ENCODE results near the gene ARL2. TPM values are rescaled to one million over a fixed set of nuclear protein-coding genes. Genes with fewer than 3 reads are reported as not detected.

ARL2 gene
- total RNA-seq, 1 experiment from 2014 or later: 103 TPM

DNA sequence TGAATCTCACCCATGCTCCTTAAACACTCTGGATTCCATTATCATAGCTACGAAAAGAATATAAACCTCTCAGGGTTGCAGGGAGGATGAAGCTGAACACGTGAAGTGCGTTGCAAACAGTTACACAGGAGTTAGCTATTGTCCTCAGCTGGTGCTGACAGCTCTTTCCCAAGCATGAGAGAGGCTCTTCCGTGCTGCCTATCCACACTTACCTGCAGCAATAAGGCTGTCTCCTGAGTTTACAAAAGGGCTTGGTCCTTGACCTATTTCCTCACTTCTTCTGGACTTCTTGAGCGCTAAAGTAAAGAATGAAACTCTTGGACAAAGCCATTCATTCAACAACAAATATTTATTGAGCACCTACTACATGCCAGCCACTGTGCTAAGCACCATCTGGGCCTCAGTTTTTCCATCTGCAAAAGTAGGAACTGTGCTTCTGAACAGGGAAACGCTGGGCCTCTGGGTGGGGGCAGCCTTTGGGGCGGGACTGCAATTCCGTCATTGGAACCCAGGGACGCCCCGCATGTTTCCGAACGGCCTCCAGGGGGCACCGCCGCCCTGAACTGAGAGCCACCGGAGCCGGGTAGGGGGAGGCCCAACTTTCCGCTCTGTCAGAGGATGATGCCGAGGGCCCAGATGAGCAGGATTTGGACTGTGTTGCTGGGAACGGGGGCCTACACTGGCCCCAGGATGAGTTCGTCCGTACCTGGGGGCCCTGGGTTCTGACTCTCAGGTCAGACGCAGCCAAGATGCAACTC is 651 bp upstream of the ARL2 start:
- Mint-ChIP-seq H3K4me1 (ENCODE audit: low read depth, unreplicated experiment) (peaks cover 22% of the 10 kb centered on the region), H3K27me3 (ENCODE audit: insufficient read depth, unreplicated experiment) (no peaks in the 10 kb centered on the region), H3K9me3 (ENCODE audit: unreplicated experiment) (no peaks in the 10 kb centered on the region), H3K27ac (ENCODE audit: unreplicated experiment) (peak overlapping the region; percentile 90), H3K36me3 (ENCODE audit: insufficient read depth, unreplicated experiment) (peaks cover 22% of the 10 kb centered on the region), H3K4me3 (ENCODE audit: unreplicated experiment) (peak overlapping the region; percentile 83)
- TF ChIP-seq, protein P1, sequence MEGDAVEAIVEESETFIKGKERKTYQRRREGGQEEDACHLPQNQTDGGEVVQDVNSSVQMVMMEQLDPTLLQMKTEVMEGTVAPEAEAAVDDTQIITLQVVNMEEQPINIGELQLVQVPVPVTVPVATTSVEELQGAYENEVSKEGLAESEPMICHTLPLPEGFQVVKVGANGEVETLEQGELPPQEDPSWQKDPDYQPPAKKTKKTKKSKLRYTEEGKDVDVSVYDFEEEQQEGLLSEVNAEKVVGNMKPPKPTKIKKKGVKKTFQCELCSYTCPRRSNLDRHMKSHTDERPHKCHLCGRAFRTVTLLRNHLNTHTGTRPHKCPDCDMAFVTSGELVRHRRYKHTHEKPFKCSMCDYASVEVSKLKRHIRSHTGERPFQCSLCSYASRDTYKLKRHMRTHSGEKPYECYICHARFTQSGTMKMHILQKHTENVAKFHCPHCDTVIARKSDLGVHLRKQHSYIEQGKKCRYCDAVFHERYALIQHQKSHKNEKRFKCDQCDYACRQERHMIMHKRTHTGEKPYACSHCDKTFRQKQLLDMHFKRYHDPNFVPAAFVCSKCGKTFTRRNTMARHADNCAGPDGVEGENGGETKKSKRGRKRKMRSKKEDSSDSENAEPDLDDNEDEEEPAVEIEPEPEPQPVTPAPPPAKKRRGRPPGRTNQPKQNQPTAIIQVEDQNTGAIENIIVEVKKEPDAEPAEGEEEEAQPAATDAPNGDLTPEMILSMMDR (IDR thresholded peaks at IDR 0.05; ENCODE audit: insufficient read depth in 1 of 2, low read depth in 1 of 2, low read length in 1 of 2, severe bottlenecking in 1 of 2, unreplicated experiment in 1 of 2): peak; percentile 70 to 92
- peaks cover 4% of the 10 kb centered on the region; the same call in 1 of the 2 replicates for H3K36me3 ChIP-seq (ENCODE audit: control insufficient read depth, insufficient read depth, low read length)
- no peaks in the 10 kb centered on the region for H3K27me3 ChIP-seq (replicated peaks; ENCODE audit: control insufficient read depth, insufficient read depth, low read length)
- POLR2A ChIA-PET: interaction anchor here (0.5 to 0.6 kb wide), 3 partner anchors 17 to 168 kb away, joined by 3 to 5 read pairs (median 3); partner anchors contain the start of gene BATF2
- peak; percentile 92 to 95 for DNase-seq
- intact Hi-C loops (cut with micrococcal nuclease; ENCODE audit: unreplicated experiment): loop anchor here (1.0 to 2.0 kb wide), 5 partner anchors 27 to 166 kb away; partner anchors contain the start of gene PPP2R5B
- peaks cover 16% of the 10 kb centered on the region for H3K4me1 ChIP-seq
- CTCF ChIA-PET: interaction anchor here (0.6 to 2.4 kb wide), 25 partner anchors 10 to 270 kb away, joined by 3 to 15 read pairs (median 4); partner anchors contain the start of genes ATG2A, BATF2, MEN1 and PPP2R5B
- H3K9me3 ChIP-seq: no peaks in the 10 kb centered on the region
- peak overlapping the region; percentile 62 for H3K4me3 ChIP-seq (ENCODE audit: low read depth, low read length)
- TSS peak; percentile 82 for BruUV-seq (replicated peaks)

DNA sequence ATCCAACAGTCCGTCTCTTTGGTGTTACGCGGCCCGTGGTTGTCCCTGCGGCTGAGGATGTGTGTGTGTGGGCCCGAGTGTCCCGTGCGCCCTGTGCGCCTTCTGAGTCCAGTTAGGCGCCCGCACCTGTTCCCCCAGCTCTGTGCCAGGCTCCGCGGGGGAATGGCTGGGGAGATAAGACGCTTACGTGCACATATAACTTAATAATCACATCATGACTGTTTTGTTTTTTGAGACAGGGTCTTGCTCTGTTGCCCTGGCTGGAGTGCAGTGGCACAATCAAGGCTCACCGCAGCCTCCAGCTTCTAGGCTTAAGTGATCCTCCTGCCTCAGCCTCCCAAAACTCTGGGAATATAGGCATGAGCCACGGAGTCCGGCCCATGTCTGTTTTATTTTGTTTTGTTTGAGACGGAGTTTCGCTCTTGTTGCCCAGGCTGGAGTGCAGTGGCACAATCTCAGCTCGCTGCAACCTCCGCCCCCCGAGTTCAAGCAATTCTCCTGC is 817 bp downstream of the ARL2 start:
- H3K4me3 ChIP-seq (ENCODE audit: low read depth, low read length): peak overlapping the region; percentile 62
- peaks cover 32% of the 10 kb centered on the region for H3K36me3 Mint-ChIP-seq (ENCODE audit: insufficient read depth, unreplicated experiment)
- intact Hi-C loops (cut with micrococcal nuclease; ENCODE audit: unreplicated experiment): loop anchor here (1.0 to 2.0 kb wide), 3 partner anchors 13 to 103 kb away; partner anchors contain the start of genes SNX15 and ZNHIT2
- TSS peak; percentile 62 for BruUV-seq (replicated peaks)
- no peak for DNase-seq
- H3K9me3 Mint-ChIP-seq (ENCODE audit: unreplicated experiment): no peaks in the 10 kb centered on the region
- H3K4me1 Mint-ChIP-seq (ENCODE audit: low read depth, unreplicated experiment): peaks cover 22% of the 10 kb centered on the region
- TF ChIP-seq, protein P1 (IDR thresholded peaks at IDR 0.05; ENCODE audit: insufficient read depth in 1 of 2, low read depth in 1 of 2, low read length in 1 of 2, severe bottlenecking in 1 of 2, unreplicated experiment in 1 of 2): no peak
- H3K4me1 ChIP-seq: peaks cover 16% of the 10 kb centered on the region
- H3K27ac Mint-ChIP-seq (ENCODE audit: unreplicated experiment): peak overlapping the region; percentile 63
- peaks cover 4% of the 10 kb centered on the region; the same call in 1 of the 2 replicates for H3K36me3 ChIP-seq (ENCODE audit: control insufficient read depth, insufficient read depth, low read length)
- H3K4me3 Mint-ChIP-seq (ENCODE audit: unreplicated experiment): peak overlapping the region; percentile 83
- POLR2A ChIA-PET: interaction anchor here (0.9 to 1.0 kb wide), 2 partner anchors 97 to 107 kb away, joined by 3 to 5 read pairs; partner anchors contain the start of genes FAU, MRPL49 and TM7SF2
- H3K27me3 Mint-ChIP-seq (ENCODE audit: insufficient read depth, unreplicated experiment): no peaks in the 10 kb centered on the region
- CTCF ChIA-PET: interaction anchor here (0.5 to 2.4 kb wide), 20 partner anchors 12 to 933 kb away, joined by 3 to 12 read pairs (median 4); partner anchors contain the start of genes CDC42BPG, PPP2R5B, SAC3D1 and SF1
- no peaks in the 10 kb centered on the region for H3K27me3 ChIP-seq (replicated peaks; ENCODE audit: control insufficient read depth, insufficient read depth, low read length)
- no peaks in the 10 kb centered on the region for H3K9me3 ChIP-seq

DNA sequence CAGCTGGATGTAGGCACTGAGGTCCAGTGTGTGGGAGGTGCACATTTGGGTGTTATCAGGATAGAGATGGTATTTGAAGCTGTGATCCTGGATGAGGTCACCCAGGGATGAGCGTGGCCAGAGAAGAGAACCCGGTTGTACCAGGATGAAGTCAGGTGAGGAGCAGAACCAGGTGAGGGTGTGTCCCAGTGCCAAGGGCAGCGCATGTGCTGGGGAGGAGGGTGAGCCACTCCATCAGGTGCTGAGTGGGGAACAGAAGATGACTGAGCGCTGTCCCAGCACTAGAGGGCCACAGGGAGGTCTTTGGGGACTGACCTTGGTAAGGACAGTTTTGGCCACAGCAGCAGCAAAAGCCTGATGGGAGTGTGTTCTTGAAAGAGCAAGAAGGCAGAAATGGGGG is 2.7 kb downstream of the ARL2 start:
- Mint-ChIP-seq H3K9me3 (ENCODE audit: unreplicated experiment) (no peaks in the 10 kb centered on the region), H3K4me1 (ENCODE audit: low read depth, unreplicated experiment) (peaks cover 22% of the 10 kb centered on the region), H3K4me3 (ENCODE audit: unreplicated experiment) (no peak overlapping the region), H3K27me3 (ENCODE audit: insufficient read depth, unreplicated experiment) (no peaks in the 10 kb centered on the region), H3K36me3 (ENCODE audit: insufficient read depth, unreplicated experiment) (peaks cover 32% of the 10 kb centered on the region), H3K27ac (ENCODE audit: unreplicated experiment) (no peak overlapping the region)
- peaks cover 4% of the 10 kb centered on the region; the same call in 1 of the 2 replicates for H3K36me3 ChIP-seq (ENCODE audit: control insufficient read depth, insufficient read depth, low read length)
- intact Hi-C loops (cut with micrococcal nuclease; ENCODE audit: unreplicated experiment): no loop called here
- H3K9me3 ChIP-seq: no peaks in the 10 kb centered on the region
- CTCF ChIA-PET: no interaction called here
- no peak overlapping the region for H3K4me3 ChIP-seq (ENCODE audit: low read depth, low read length)
- no TSS peak for BruUV-seq (replicated peaks)
- TF ChIP-seq, protein P1 (IDR thresholded peaks at IDR 0.05; ENCODE audit: insufficient read depth in 1 of 2, low read depth in 1 of 2, low read length in 1 of 2, severe bottlenecking in 1 of 2, unreplicated experiment in 1 of 2): peak in 1 of 2 experiments; percentile 24
- H3K27me3 ChIP-seq (replicated peaks; ENCODE audit: control insufficient read depth, insufficient read depth, low read length): no peaks in the 10 kb centered on the region
- POLR2A ChIA-PET: no interaction called here
- DNase-seq: no peak
- H3K4me1 ChIP-seq: peaks cover 16% of the 10 kb centered on the region

Measured in Caco-2 (cell line).